Naive thymus-derived CD8-positive, alpha-beta T cell (primary cell): ENCODE measurements around the gene SRP9. TPM values are rescaled to one million over a fixed set of nuclear protein-coding genes. Genes with fewer than 3 reads are reported as not detected.
"Not testable (repeated sequence)": the region's sequence is repeated elsewhere in the genome, so short reads cannot be mapped to it uniquely, and the experiment has no call there.

ENCODE experiments used
- ATAC-seq, 2 donors: fragments of 150-1000 bp; cut with Tn5 transposase in 1 of 2; sonication (Bioruptor Pico), chemical (Tn5 transposase) in 1 of 2; 1 replicate in 1 of 2; 2 replicates in 1 of 2; pipeline ENCODE4 v1.10.0; 2021; ENCODE audit warnings: mild to moderate bottlenecking in 2 of 2, moderate library complexity in 2 of 2
- POLR2A ChIA-PET: fragments of 350-600 bp; sonication (Branson Sonifier 250); formaldehyde crosslinking; loops from one replicate; lab custom pipeline; 2021; ENCODE audit warnings: antibody characterized with exemption; lab: Charles Lee
- DNase-seq, 10 donors: peaks; one replicate each; pipeline versions ENCODE4 v3.0.0 to v3.0.0-alpha.2; 2020 to 2022
- H3K27ac Mint-ChIP-seq, 10 donors: one replicate each; pipeline ENCODE4 v1.8.0; 2020 to 2022; ENCODE audit warnings: mild to moderate bottlenecking in 10 of 10, mixed read lengths in 10 of 10, moderate library complexity in 4 of 10, inconsistent platforms in 1 of 10
- H3K27me3 Mint-ChIP-seq, 5 donors: one replicate each; pipeline ENCODE4 v1.8.0; 2021 to 2022; ENCODE audit warnings: mixed read lengths in 5 of 5
- H3K36me3 Mint-ChIP-seq, 3 donors: one replicate each; pipeline ENCODE4 v1.8.0; 2020 to 2022; ENCODE audit warnings: mixed read lengths in 3 of 3, mild to moderate bottlenecking in 2 of 3, inconsistent platforms in 1 of 3
- H3K4me1 Mint-ChIP-seq, 4 donors: one replicate each; pipeline ENCODE4 v1.8.0; 2021 to 2022; ENCODE audit warnings: mixed read lengths in 4 of 4
- H3K4me3 Mint-ChIP-seq, 10 donors: one replicate each; pipeline ENCODE4 v1.8.0; 2020 to 2022; ENCODE audit warnings: mild to moderate bottlenecking in 10 of 10, mixed read lengths in 10 of 10, moderate library complexity in 6 of 10, inconsistent platforms in 1 of 10
- H3K9me3 Mint-ChIP-seq, 9 donors: one replicate each; pipeline ENCODE4 v1.8.0; 2020 to 2022; ENCODE audit warnings: mixed read lengths in 9 of 9, mild to moderate bottlenecking in 3 of 9, inconsistent platforms in 1 of 9, moderate library complexity in 1 of 9
- polyA plus RNA-seq, 3 donors: library from polyadenylated mRNA; unstranded; fragments of 300-500 nt; fragmentation: Illumina TruSeq; gene quantifications; one replicate each; pipeline ENCODE4 v1.2.3, GENCODE V29; 2021
- total RNA-seq, 8 experiments: library from RNA in 2 of 8; stranded (reverse) in 2 of 8; gene quantifications; one replicate each; pipeline ENCODE4 v1.2.3 and lab custom pipeline; 2021 to 2026

SRP9 gene
- total and polyA plus RNA-seq, 5 experiments from 2014 or later, result 168 to 350 (median 273) TPM

GRCh38 chr1:225812488-225813213, 35.0 kb downstream of the SRP9 start:
- Mint-ChIP-seq H3K9me3 (no peaks in the 10 kb centered on the region), H3K4me1 (peaks cover 3 to 24% (median 11%) of the 10 kb centered on the region in 4 donors), H3K4me3 (no peak overlapping the region), H3K27me3 (peaks cover 0 to 2% (median 0%) of the 10 kb centered on the region in 5 donors), H3K27ac (peak overlapping the region in 2 of 10 donors; percentile 20 to 52), H3K36me3 (no peaks in the 10 kb centered on the region)
- no peak for ATAC-seq
- POLR2A ChIA-PET, result interaction anchor here (0.8 to 4.5 kb wide), 3 partner anchors 34 to 70 kb away, joined by 3 to 45 read pairs (median 3); partner anchors contain the start of genes SRP9 and TMEM63A
- no peak for DNase-seq

DNA sequence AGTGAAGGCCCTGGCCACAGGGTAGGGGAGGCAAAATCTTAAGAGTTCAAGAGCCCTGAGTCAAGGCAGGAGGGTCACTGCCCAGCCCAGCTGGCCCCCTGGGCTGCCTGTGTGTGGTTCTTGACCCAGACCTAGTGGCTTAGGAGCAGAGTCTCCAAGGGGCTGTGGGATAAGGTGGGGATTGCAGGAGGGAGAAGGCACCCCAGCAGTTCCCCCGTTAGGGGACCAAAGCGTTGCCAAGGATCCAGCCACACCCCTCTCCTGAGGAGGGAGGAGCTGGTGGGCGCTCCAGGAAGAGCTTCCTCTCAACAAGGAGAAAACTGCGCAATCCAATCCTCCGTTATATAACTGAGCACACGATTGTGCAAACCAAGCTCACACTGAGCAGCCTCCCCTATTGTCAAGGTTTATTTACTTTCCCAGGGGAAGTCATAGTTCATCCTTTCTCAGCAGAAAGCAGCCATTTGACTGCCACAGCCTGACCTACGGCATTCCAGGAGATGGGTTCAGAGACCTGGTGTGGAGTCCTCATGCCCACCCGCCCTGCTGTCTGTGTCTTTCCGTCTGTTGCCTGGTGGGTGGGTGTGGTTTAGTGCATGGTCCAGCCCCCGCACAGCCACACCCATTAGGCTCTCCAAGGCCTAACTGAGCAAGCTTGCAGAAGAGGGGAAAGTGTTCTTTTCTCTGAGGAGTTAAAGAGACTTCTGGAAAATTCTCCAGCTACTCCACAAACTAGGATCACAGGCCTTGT, 35.8 kb downstream of the SRP9 start:
- ATAC-seq (no peak), DNase-seq (no peak)
- H3K27ac Mint-ChIP-seq, result peak overlapping the region in 3 of 10 donors; percentile 20 to 52 (median 20)
- H3K4me3 Mint-ChIP-seq, result no peak overlapping the region
- peaks cover 3 to 24% (median 11%) of the 10 kb centered on the region in 4 donors for H3K4me1 Mint-ChIP-seq
- H3K36me3 Mint-ChIP-seq, result no peaks in the 10 kb centered on the region
- H3K27me3 Mint-ChIP-seq, result peaks cover 0 to 2% (median 0%) of the 10 kb centered on the region in 5 donors
- POLR2A ChIA-PET, result interaction anchor here (0.6 to 1.2 kb wide), 3 partner anchors 21 to 40 kb away, joined by 3 to 5 read pairs (median 3); no protein-coding TSS in a partner anchor
- no peaks in the 10 kb centered on the region for H3K9me3 Mint-ChIP-seq

DNA sequence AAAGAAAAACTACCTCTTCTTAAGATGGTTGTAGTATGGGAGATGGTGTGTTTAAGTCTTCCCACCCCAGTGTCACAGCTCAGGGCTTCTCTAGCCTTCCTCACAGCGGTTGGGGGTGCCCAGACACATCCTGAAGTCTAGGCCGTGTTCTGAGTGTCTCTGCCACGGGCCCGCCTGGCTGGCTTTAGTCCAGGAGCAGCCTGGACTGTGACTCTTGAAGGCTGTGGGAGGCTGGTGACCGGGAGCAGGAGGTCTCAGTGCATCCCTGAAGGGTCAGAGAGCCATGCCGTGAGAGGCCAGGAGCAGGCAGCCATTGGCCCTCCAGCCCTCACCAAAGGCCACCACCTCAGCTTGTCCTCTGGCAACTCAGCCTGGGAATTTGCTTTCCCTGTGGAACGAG, 36.8 kb downstream of the SRP9 start:
- H3K27ac Mint-ChIP-seq, result no peak overlapping the region

DNA sequence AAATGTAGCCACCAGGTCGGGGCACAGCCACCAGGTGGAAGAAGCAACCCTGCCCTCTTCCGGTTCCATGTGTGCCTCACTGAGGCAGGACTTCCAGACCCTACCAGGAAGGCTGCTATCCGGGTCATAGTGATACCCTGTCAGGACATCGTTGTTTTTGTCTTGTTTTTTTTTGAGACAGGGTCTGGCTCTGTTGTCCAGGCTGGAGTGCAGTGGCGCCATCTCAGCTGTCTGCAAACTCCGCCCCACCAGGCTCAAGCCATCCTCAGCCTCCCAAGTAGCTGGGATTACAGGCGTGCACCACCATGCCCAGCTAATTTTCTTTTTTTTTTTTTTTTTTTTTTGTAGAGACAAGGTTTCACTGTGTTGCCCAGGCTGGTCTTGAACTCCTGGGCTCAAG, 37.5 kb downstream of the SRP9 start:
- H3K36me3 Mint-ChIP-seq, POLR2A ChIA-PET: not testable (repeated sequence)

More for the DNA sequence above, 36.8 kb downstream of the SRP9 start:
- Mint-ChIP-seq H3K36me3 (no peaks in the 10 kb centered on the region), H3K27me3 (peaks cover 0 to 2% (median 0%) of the 10 kb centered on the region in 5 donors), H3K4me3 (no peak overlapping the region), H3K9me3 (no peaks in the 10 kb centered on the region), H3K4me1 (peaks cover 3 to 21% (median 10%) of the 10 kb centered on the region in 4 donors)
- ATAC-seq, result no peak
- POLR2A ChIA-PET, result interaction anchor here (1.2 kb wide), 1 partner anchor 26 kb away, joined by 3 read pairs; no protein-coding TSS in a partner anchor
- no peak for DNase-seq

DNA sequence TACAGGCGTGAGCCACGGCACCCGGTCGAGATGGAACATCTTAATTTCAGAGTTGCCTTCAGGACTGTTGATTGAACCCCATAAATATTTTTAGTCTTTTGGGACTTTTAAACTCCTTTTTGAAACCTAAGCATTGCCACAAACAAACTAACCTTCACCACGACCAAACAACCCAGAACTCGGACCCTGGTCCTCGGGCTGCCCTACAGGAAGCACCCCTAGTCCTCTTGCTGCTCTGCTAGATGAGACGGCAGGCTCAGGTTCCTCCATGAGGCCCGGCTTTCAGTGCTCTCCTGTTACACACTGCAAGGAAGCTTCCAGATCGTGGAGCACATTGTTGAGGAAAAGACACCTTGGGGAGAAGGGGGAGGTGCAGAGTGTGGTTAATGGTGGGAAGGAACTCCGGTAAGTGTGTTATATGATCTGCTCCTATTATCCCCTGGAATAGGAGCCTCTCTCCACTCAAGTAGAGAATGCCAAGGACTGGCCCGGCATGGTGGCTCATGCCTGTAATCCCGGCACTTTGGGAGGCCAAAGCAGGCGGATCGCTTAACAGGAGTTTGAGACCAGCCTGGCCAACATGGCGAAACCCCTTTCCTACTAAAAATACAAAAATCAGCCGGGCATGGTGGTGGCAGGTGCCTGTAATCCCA, 38.0 kb downstream of the SRP9 start:
- peak overlapping the region in 1 of 10 donors; percentile 48 for H3K27ac Mint-ChIP-seq
- H3K4me1 Mint-ChIP-seq, result peaks cover under 1 to 11% (median 4%) of the 10 kb centered on the region in 4 donors
- H3K27me3 Mint-ChIP-seq, result no peaks in the 10 kb centered on the region
- POLR2A ChIA-PET, result no interaction called here
- H3K36me3 Mint-ChIP-seq, result no peaks in the 10 kb centered on the region
- H3K9me3 Mint-ChIP-seq, result no peaks in the 10 kb centered on the region
- ATAC-seq, result no peak
- DNase-seq, result no peak
- no peak overlapping the region for H3K4me3 Mint-ChIP-seq

More for the DNA sequence above, 37.5 kb downstream of the SRP9 start:
- H3K4me1 Mint-ChIP-seq, result peaks cover 3 to 15% (median 8%) of the 10 kb centered on the region in 4 donors
- not testable (repeated sequence) for H3K27me3 Mint-ChIP-seq, H3K4me3 Mint-ChIP-seq, DNase-seq, ATAC-seq, H3K27ac Mint-ChIP-seq, H3K9me3 Mint-ChIP-seq

GRCh38 chr1:225816643-225817538, 39.3 kb downstream of the SRP9 start:
- Mint-ChIP-seq H3K36me3 (peaks cover 0 to under 1% (median 0%) of the 10 kb centered on the region in 3 donors), H3K27ac (no peak overlapping the region), H3K4me3 (no peak overlapping the region), H3K27me3 (no peaks in the 10 kb centered on the region), H3K9me3 (no peaks in the 10 kb centered on the region), H3K4me1 (peaks cover 0 to 3% (median 0%) of the 10 kb centered on the region in 4 donors)
- no peak for DNase-seq
- no peak for ATAC-seq
- POLR2A ChIA-PET, result no interaction called here

GRCh38 chr1:225817611-225818061, 40.0 kb downstream of the SRP9 start:
- DNase-seq (no peak), ATAC-seq (no peak)
- Mint-ChIP-seq H3K36me3 (peaks cover 0 to 2% (median 0%) of the 10 kb centered on the region in 3 donors), H3K4me1 (peaks cover 0 to 3% (median 0%) of the 10 kb centered on the region in 4 donors), H3K27ac (no peak overlapping the region), H3K27me3 (no peaks in the 10 kb centered on the region), H3K4me3 (no peak overlapping the region), H3K9me3 (no peaks in the 10 kb centered on the region)
- POLR2A ChIA-PET, result no interaction called here

- Mint-ChIP-seq H3K4me3 (no peak overlapping the region), H3K9me3 (no peaks in the 10 kb centered on the region), H3K27ac (peak overlapping the region in 1 of 10 donors; percentile 35), H3K4me1 (no peaks in the 10 kb centered on the region), H3K36me3 (peaks cover 0 to 2% (median 0%) of the 10 kb centered on the region in 3 donors), H3K27me3 (no peaks in the 10 kb centered on the region)
- no peak for DNase-seq
- POLR2A ChIA-PET, result interaction anchor here (0.6 to 0.8 kb wide), 2 partner anchors 40 to 54 kb away, joined by 3 read pairs; partner anchors contain the start of gene SRP9
- no peak for ATAC-seq
Measured at GRCh38 chr1:225818229-225818628, 40.6 kb downstream of the SRP9 start.

DNA sequence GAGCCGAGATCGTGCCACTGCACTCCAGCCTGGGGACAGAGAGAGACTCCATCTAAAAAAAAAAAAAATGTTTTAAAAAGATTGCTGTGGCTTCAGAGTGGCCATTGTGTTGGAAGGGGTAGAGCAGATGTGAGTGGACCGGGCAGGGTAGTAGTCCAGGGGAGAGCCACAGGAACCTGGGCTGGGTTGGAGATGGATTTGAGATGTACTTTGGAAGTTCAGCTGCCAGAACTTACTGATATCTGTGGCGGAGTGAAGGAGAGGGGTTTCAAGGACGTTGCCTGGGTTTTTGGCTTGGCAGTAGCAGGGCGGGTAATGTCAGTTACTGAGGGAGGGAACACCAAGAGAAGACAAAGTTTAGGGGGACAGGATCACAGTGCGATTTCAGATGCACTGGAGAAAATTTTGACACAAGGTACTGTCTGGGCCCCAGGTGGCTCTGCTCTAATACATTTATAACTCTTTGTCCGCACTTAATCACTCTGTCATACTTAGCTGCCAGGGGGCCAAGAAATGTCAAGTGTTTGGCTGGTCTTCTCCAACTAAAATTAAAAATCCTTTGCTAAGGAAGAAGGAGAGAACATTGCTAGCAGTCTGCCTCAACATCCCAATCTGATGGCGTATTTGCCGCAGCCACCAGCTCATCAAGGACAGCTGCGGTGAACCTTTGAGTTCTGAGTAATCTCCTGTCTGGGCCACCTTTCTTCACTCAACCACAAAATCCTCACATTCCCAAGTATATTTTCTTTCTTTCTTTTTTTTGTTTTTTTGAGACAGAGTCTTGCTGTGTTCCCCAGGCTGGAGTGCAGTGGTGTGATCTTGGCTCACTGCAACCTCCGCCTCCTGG, 41.9 kb downstream of the SRP9 start:
- Mint-ChIP-seq H3K4me1 (no peaks in the 10 kb centered on the region), H3K36me3 (peaks cover 0 to 2% (median 0%) of the 10 kb centered on the region in 3 donors), H3K27ac (peak overlapping the region in 1 of 10 donors; percentile 49), H3K27me3 (no peaks in the 10 kb centered on the region), H3K9me3 (no peaks in the 10 kb centered on the region), H3K4me3 (no peak overlapping the region)
- ATAC-seq (no peak), DNase-seq (no peak)
- POLR2A ChIA-PET, result interaction anchor here (0.7 kb wide), 1 partner anchor 46 kb away, joined by 5 read pairs; no protein-coding TSS in a partner anchor

GRCh38 chr1:225820522-225821120, 43.0 kb downstream of the SRP9 start:
- Mint-ChIP-seq H3K27ac (no peak overlapping the region), H3K4me1 (peaks cover 0 to 2% (median 0%) of the 10 kb centered on the region in 4 donors), H3K9me3 (no peaks in the 10 kb centered on the region), H3K36me3 (peaks cover 0 to 2% (median 0%) of the 10 kb centered on the region in 3 donors), H3K27me3 (no peaks in the 10 kb centered on the region), H3K4me3 (no peak overlapping the region)
- ATAC-seq (no peak), DNase-seq (no peak)
- POLR2A ChIA-PET, result no interaction called here
